NOMO-1 treated with DMSO at 0.1 percent for 48 hours (cell line): ENCODE results near the gene NAP1L1.

ENCODE experiments used
- DNase-seq: peaks from one replicate; lab custom pipeline; 2025; ENCODE audit not compliant: unreplicated experiment; lab: John Stamatoyannopoulos, UW

Gene NAP1L1

DNA sequence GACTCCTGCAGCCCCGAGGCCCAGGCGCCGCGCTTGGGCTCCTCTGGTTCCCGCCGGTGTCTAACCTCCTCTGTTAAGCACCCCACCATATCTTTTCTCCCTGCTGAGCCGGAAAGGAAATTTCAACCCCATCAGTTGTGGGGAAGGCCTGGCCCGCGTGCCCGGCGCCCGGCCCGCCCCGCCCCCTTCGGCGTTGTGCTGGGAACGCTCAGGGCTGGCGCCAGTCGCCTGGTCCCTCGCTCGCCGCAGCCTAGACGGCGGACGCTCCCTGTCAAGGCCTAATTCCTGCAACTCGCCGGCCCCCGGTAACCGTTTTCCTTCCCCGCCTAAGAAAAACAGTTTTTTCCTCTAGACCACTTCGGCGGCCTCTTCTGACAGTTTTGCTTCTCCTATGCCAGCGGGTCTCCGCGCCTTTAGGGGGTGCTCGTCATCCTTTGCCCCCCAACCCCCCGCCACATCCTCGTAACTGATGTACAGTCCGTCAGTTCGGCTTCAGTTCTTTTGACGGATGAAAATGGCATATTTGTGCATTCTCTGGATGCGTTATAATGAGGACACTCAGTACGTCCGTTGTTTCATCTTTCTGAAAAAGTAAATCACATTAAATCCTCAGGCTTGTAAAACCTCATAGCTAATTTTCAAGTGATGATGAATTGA is 506 bp upstream of the NAP1L1 start:
- DNase-seq = peak; percentile 73

DNA sequence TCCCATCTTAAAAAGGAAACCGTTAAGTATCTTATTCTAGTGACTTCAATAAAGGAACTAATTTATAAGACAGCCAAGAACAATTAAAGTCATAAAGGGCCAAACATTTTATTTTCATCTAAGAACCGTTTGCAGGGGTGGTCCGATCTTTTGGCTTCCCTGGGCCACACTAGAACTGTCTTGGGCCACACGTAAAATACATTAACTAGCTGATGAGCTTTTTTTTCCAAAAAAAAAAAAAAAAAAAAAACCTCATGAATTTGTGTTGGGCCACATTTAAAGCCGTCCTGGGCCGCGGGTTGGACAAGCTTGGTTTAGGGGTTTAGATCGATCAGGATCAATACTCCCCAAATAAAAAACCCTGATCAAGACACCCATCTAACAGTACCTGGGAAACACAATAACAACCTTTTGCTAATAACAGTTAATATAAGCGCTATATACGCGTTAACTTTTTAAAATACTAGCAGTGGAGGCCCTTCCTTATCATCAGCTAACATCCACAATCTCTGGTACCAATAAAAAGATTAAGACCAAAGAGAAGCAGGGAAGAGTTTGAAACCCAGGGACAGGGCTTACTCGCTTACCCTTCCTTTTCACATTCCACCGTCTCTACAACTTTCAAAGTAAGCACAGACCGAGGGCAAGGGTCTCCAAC is 1.1 kb downstream of the NAP1L1 start:
- DNase-seq = no peak

DNA sequence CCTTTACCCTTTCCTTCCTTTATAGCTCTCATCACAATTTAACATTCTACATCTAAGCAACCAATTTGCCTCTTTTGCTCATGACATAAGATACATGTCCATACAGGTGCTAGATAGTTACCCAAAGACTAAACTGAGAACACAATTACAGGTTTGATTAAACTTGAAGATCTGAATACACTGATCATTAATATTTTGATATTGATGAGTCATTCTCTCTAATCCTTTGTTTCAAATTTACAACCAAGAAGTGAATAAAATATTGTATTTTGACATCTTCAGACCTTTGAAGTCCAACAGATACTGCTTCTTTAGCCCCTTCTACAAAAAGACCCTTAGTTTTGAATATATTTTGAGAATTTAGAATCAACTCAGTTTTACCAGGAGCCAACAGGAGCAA is 2.6 kb downstream of the NAP1L1 start:
- no peak for DNase-seq

DNA sequence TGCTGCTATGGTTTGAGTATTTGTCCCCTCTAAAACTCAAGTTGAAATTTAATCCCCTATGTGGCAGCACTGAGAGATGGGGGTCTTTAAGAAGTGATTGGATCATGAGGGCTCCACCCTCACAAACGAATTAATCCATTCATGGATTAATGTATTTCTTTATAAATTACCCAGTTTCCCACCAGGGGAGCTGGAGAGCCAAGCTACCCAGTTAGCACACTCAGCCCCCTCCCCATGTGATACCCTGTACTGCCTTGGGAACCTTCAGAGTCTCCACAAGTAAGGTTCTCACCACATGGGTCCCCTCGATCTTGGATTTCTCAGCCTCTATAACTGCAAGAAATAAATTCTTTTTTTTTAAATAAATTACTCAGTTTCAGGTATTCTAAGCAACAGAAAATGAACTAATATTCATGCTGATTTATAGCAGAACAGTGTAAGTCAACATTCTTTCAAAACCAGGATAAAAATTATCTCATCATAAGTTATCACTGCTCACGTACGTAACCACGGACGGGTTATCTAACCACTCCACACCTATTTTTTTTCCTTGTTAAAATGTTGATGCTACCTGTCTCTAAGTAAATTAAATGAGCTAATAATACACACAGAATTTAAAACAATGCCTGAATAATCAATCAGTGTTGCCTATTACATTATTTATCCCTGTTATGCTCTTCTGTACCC is 3.6 kb downstream of the NAP1L1 start:
- DNase-seq = no peak

DNA sequence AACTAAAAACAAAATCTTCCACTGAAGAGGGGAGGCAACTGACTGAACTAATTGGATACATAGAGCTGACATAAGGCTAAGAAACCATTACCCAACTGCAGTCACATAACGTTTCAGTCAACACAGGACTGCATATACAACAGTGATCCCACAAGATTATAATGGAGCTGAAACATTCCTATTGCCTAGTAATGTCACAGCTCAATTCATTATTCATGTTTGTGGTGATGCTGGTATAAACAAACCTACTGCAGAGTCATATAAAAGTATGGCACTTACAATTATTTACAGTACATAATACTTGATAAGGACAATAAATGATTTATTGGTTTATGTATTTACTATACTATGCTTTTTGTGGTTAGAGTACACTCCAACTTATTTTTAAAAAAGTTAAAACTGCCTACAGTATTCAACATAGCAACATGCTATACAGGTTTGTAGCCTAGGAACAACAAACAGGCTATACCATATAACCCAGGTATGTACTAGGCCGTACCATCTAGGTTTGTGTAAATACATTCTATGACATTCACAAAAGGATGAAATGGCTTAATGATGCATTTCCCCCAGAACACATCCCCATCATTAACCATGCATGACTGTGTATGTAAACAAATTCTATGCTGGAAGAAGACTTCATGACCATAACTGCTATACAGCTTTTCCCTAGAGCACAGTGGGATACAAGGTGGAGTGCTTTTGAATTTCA is 4.3 kb downstream of the NAP1L1 start:
- no peak for DNase-seq

DNA sequence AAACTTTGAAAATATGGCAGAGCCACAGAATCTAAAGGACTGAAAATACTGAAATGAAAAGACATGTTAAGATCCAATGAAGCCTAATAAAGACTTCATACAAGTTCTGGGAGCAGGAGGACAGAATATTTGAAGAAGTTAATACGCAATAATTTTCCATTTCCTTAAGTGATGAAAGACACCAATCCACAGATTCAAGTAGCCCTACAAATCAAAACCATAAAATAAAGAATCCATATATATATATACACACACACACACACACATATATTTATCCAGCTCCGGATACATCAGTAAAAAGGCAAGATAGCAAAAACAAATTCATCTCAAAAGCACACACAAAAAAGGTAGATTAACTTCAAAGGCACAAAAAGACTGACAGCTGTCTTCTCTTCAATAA is 5.7 kb downstream of the NAP1L1 start:
- DNase-seq = no peak

DNA sequence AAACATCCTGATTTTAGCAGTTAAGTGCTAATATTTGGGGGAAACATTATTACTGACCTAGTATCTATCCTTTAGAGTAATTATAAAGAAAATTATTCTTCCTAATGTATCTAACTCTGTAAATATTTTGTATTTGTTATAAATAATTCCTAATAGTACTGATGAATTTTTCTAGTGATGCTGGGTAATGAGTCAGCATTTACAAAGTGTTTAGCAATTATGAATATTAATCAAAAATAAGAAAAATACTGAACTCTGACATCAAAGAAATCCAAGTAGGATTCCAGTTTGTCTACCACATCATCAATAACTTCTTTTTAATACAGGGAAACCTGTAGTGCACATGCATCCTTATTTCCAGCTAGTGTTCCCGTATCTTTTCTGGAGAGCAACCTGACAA is 9.0 kb downstream of the NAP1L1 start:
- no peak for DNase-seq

DNA sequence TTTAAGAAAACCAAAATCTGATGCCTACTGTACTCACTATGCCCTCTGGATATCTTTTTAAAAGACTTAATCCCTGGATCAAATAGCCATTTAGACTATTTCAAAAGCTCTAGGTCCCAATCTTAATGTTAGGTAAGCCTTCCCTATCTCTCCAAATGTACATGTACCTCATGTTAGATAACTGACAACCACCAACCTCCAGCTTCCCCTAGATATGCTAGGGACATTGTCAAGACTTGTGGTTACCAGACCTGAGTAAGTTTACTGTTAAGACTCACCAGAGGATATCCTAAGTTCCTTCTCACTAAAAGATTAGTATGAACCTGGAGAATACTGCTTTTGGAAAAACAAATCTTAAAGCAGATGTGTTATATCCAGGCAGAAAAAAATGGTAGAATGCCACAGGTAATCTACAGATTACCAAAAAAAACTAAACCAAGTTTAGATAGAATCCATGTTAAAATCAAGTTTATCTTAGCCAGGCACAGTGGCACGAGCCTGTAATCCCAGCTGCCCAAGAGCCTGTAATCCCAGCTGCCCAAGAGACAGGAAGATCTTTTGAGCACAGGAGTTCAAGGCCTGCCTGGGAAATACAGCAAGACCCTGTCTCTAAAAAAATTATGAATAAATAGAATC is 9.7 kb downstream of the NAP1L1 start:
- no peak for DNase-seq

DNA sequence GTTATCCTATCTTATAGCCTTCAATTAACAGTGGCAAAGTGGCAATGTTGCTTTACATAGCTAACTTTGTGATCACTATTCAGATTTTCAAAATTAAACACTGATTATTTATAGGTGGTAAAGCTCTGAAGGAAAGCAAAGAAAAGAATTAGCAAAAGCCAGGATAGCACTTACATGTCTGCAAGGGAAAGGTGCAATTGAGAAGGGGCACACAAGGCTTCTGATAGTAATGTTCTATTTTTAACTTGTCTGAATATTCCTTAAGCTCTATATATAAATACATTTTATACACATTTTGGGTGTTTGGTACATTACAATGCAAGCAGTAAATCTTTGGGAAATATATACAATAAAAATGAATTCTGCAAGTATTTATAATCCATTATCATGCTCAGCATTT is 10.9 kb downstream of the NAP1L1 start:
- no peak for DNase-seq

DNA sequence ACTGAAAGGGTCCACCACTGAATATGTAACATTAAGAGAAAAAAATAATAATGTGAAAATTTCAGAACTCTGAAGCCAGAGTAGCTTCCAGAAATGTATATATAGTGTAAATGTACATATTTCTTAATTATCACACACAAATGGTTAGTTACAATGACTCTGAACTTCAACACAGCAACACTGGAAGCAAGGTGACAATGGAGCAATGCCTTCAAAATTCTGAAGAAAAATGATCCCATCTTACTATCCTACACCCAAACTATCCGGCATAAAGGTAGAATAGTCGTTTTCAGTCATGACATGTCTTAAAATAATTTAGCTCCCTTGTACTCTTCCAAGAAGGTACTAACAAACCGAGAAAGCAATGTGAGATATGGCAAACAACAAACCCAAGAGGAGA is 11.9 kb downstream of the NAP1L1 start:
- DNase-seq = no peak

DNA sequence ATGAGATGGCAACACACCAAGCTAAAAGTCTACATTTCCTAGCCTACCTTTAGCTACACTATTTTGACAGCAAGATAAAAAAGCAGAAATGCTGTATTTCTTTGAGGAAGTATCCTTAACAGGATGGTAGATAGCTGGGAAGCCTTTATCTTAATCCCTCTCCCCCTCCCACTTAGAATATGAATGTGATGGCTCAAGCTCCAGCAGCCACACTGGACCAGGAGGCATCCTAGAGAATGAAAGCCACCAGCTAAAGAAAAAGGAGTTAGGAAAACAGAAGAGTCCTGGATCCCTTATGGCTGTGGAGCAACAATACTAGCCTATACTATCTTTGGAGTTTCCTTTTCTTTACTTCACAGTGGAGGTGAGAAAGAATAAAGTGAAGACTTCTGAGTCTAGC is 15.1 kb downstream of the NAP1L1 start:
- no peak for DNase-seq

DNA sequence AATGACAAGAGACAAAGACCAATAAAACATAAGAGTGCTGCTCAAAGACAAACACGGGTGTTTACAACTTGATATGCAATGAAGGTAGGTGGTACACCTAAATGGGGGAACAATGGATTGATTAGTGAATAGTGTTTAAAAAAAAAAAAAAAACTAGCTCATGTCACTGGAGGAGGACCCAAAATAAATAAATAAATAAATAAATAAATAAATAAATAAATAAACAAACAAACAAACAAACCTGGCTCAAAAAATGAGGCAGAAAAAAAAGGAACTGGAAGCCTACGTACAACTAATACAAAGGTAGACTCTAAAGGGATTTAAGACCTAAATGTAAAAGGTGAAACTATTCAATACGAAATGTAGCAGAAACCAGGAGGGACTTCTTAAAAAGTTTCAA is 18.6 kb downstream of the NAP1L1 start:
- DNase-seq = no peak

DNA sequence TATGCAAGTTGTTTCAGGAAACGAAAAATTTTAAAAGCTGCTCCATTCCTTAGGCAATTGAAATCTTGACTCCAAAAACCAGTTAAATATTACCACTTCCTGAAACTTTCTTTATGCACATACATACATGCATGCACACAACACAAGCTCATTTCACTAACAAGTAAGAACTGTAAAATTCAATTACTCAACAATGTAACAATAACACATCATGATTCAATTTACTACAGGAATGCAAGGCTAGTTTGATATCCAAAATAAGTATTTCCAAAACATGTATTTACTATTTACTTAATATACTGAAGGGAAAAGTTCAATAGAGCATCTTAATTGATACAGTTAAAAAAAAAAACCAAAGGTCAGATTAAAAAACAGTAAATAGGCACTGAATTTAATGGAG is 19.6 kb downstream of the NAP1L1 start:
- no peak for DNase-seq

DNA sequence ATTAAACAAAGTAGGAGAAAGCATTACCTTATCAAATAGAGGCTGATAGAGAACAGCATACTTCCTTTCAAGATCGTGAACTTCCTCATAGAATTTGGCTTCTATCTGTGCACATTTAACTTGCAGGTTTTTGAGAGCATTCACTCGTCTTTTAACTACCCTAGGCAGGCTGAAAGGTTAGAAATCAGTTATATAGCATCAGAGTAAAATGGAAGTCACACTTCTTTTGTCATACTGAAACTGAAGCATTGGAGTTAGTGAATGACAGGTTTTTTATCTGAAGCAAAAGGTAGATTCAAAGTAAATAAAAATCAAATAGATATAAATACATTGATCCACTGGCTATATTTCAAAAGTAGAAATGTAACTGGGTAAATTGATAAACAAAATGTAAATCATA is 24.4 kb downstream of the NAP1L1 start:
- no peak for DNase-seq

DNA sequence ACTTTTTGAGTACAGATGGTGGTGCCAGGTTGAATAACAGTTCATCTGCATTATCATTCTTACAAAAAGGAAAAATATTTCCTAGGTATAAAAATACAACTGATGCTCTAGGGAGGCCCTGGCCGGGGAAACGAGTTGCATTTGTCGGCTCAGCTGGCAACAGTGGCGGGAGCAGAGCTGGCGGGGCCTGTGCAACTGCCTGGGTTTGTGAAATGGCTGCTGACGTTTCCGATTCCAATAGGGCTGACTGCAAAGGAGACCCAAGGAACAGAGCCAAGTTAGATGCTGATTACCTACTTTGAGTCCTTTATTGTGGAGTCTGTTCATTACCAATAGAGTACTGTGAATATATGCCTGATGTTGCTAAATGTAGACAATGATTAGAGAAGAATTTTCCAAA is 27.2 kb downstream of the NAP1L1 start:
- DNase-seq = no peak

DNA sequence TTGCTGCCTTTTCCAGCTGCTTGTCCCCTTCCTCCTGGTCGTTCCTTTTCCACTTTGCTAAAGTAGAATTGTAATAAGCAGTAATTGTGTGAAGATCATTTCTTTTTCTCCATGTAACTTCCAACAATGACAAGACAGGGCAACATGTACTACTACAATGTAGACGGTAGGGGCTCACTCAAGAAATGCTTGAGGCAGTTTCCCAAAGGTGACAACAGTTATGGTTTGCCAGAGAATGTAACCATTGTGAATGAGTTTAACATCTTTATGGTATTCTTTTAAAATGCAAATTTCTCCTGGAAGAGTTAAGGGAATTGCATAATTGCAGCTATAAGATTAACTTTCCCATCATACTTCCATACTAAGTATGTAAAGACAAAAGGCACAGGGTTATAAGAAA is 29.1 kb downstream of the NAP1L1 start:
- no peak for DNase-seq

DNA sequence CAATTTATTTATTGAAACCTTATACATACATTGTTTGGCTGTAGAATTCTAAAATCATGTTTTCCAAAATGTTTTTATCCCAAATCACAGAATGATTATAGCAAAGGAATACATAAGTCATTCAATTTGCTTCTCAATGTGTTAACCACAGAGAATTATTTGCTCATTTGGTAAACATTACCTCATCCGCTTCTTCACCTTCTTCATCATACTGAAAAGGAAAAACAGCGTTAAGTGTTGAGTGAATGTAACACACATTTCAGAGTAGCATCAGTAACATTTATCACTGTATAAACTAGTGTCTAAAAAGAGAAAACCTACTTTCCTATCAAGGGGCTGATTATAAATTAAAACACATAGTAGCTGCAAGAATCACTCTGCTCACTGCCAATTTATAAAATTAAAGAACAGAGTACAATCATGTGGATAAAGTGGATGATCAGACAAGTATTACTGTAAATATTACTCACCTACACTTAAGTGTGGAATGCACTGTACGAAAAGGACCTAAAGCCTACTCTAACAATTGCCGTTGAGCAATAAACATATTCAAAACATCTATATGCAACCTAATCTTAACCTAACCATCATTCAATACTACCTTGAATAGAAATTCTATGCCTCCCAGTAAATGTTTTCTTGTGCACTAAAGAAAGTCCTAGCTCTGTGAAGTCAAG is 34.8 kb downstream of the NAP1L1 start:
- DNase-seq = no peak

DNA sequence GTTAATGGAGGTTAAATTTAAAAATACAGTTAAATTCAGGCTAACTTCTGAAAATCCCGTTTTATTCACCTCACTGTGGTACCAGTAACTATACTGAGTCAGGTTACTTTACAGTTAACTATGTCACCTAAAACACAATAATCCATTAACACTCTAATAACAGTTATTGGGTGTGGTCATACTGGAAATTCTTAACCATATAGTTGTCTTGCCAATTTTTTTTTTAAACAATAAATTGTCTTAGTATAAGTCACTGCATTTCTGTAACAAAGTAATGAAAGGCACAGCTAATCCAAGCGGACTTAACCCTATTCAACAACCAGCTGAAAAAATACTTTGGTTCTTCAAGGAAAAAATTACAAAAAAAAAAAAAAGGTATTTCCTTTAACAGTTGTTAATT is 36.7 kb downstream of the NAP1L1 start:
- DNase-seq = no peak

DNA sequence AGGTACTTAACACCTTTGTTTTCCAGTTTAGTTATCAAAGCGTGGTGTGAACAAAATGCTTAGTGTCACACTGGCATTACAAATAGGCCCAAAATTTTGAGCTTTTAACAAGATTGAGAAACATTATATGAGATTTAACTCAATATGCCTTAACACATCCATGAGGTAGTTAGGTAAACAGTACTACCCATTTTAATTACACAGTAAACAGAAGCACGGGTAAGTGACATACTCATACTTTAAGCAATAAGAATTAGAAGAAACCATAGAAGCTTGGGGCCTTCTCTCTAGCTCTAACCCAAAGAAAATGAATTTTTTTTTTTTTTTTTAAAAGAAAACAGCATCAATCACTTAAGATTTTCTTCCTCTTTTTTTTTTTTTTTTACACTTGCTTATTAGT is 37.4 kb downstream of the NAP1L1 start:
- DNase-seq = no peak

DNA sequence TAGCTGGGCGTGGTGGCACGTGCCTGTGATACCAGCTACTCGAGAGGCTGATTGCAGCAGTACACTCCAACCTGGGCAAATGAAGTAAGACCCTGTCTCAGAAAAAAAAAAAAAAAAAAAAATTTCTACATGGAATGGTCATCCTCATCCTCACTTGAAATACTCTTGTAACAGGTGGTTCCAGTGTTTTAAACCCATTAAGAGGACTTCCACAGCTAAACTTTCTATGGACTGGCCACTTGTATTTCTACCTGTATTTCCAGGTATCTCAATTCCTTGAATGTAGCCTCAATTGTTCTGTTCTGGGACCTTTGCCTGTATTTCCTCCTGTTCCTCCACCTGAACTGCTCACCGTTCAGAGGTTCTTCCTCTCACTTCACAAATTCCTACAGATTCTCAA is 41.1 kb downstream of the NAP1L1 start:
- no peak for DNase-seq

DNA sequence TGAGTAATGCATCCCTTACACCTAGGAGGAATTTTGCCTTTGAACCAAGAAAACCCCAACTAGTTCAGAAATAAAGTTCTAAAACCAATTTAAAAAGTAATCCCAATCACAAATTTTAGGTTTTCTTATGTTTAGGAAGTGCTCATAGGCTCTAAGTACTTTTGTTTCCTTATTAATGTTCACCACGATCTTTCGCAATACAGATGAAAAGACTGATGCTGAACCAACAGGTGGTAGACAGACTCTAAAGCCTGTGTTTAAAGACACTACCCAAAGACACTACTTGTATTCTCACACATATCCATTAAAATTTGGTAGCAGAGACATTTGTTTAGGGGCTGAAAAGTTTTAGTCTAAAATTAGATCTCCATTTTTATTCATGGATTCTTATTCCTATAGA is 42.3 kb downstream of the NAP1L1 start:
- DNase-seq = peak; percentile 48
